Mucosa of descending colon (tissue), 3 donors: ENCODE data around the gene MYB. TPM values are rescaled to one million over a fixed set of nuclear protein-coding genes. Genes with fewer than 3 reads are reported as not detected.
"Not testable (repeated sequence)": the region's sequence is repeated elsewhere in the genome, so short reads cannot be mapped to it uniquely, and the experiment has no call there.

Experiments
- ATAC-seq: fragments of 200-7000 bp; cut with Tn5 transposase; one replicate; pipeline ENCODE4 v1.9.1; 2020; ENCODE audit warnings: mild to moderate bottlenecking, moderate library complexity
- DNase-seq, 3 donors: peaks; one replicate each; pipeline ENCODE4 v3.0.0-alpha.2; 2020
- H3K36me3 ChIP-seq: fragments of 200-600 bp; one replicate; pipeline ENCODE4 v1.8.0; 2021; ENCODE audit warnings: low read depth, mild to moderate bottlenecking
- H3K4me1 ChIP-seq: fragments of 200-600 bp; one replicate; pipeline ENCODE4 v1.8.0; 2021; ENCODE audit warnings: low read depth, mild to moderate bottlenecking
- H3K4me3 ChIP-seq: fragments of 200-600 bp; one replicate; pipeline ENCODE4 v1.8.0; 2021; ENCODE audit warnings: mild to moderate bottlenecking
- H3K9me3 ChIP-seq: fragments of 200-600 bp; one replicate; pipeline ENCODE4 v1.8.0; 2021; ENCODE audit warnings: mild to moderate bottlenecking
- CTCF ChIP-seq: fragments of 200-600 bp; IDR thresholded peaks from one replicate; pipeline ENCODE4 v1.8.0; 2022; ENCODE audit warnings: antibody characterized with exemption, mild to moderate bottlenecking
- intact Hi-C, 2 donors: fragments of 100-400 bp; cut with DNase I in 1 of 2; cut with micrococcal nuclease in 1 of 2; formaldehyde crosslinking; loops; one replicate each; pipeline versions ENCODE4 v1.11.0 to v1.11.1; 2022; cut with DNase I, micrococcal nuclease
- total RNA-seq, 3 donors: library from RNA; stranded (reverse); fragmentation: NEBNext Ultra II Directional in 2 of 3; extraction: Animal tissue kit (Norgen Biotek cat#: 25700) in 2 of 3; gene quantifications; one replicate each; pipeline versions ENCODE4 v1.2.1 to v1.2.4, GENCODE V29; 2021 to 2023
- donor health status: DM: no; HTN: no; CAD: no; lungs with moderate emphysema.
- donor health status: DM: no; HTN: no; CAD: no.
- donor health status: DM: no; HTN: yes; CAD: no.

Gene MYB
- total RNA-seq, 3 donors from 2014 or later, result 26.5 to 82.8 (median 56.3) TPM

- no peak for DNase-seq
- Histone ChIP-seq H3K4me1 (no peaks in the 10 kb centered on the region), H3K36me3 (no peaks in the 10 kb centered on the region), H3K4me3 (no peak overlapping the region), H3K9me3 (no peaks in the 10 kb centered on the region)
- no peak for TF ChIP-seq CTCF
- ATAC-seq, result no peak
- intact Hi-C loops, result no loop called here
Measured at GRCh38 chr6:135147637-135148592, 33.2 kb upstream of the MYB start.

DNA sequence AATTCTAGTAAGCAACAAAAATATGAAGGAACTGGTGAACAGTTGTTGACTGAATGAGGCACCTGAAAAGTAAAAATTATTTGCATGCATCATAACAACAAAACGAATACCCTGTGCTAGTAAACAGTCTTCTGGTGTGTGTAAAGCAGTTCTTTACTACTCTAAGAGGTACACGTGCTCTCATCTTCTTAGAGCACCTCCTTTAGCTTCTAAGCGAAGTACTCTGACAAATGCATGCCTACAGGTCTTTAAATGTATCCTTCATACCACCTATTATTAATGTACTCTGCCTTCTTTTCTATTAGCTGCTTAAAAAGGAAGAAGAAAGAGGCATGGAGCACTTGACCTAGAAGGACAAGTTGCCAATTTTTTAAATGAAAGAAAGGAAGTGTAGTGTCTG is 32.2 kb upstream of the MYB start:
- no peak for TF ChIP-seq CTCF
- ATAC-seq (no peak), DNase-seq (no peak)
- Histone ChIP-seq H3K36me3 (no peaks in the 10 kb centered on the region), H3K9me3 (no peaks in the 10 kb centered on the region), H3K4me1 (no peaks in the 10 kb centered on the region), H3K4me3 (no peak overlapping the region)
- intact Hi-C loops, result no loop called here

DNA sequence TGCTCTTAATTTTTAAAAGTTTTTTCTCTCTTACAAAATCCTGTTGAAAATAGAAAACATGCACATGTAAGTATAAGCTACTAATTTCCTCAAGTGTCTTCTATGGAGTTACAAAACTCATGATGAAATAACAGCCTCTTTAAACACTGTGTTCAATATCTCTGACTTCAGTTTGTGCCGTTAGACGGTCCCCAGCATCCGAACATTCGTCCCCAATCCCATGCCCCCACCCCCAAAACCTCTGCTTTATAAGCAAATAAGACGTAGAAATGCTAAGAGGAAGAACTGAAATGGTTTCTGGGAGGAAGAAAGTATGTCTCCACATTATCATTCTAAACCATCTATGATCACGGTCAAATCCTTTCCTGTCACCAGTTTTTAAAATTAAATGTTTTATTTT is 31.7 kb upstream of the MYB start:
- Histone ChIP-seq H3K4me3 (no peak overlapping the region), H3K9me3 (no peaks in the 10 kb centered on the region), H3K4me1 (no peaks in the 10 kb centered on the region), H3K36me3 (no peaks in the 10 kb centered on the region)
- ATAC-seq (no peak), DNase-seq (no peak)
- no peak for TF ChIP-seq CTCF
- intact Hi-C loops, result no loop called here

- intact Hi-C loops, H3K36me3 ChIP-seq, DNase-seq, H3K9me3 ChIP-seq, ATAC-seq, H3K4me3 ChIP-seq, H3K4me1 ChIP-seq: not testable (repeated sequence)
Measured at GRCh38 chr6:135150481-135150880, 30.6 kb upstream of the MYB start.

- H3K36me3 ChIP-seq, intact Hi-C loops, H3K4me3 ChIP-seq, H3K9me3 ChIP-seq, ATAC-seq, H3K4me1 ChIP-seq, DNase-seq: not testable (repeated sequence)
Measured at GRCh38 chr6:135154125-135154524, 27.0 kb upstream of the MYB start.

- Histone ChIP-seq H3K9me3 (no peaks in the 10 kb centered on the region), H3K4me1 (no peaks in the 10 kb centered on the region), H3K4me3 (no peak overlapping the region), H3K36me3 (no peaks in the 10 kb centered on the region)
- no peak for TF ChIP-seq CTCF
- intact Hi-C loops, result no loop called here
- DNase-seq, result no peak
- no peak for ATAC-seq
Measured at GRCh38 chr6:135158397-135158796, 22.7 kb upstream of the MYB start.
